DOHH2 (cell line): Measurements from ENCODE around the gene PRKCQ.

Source experiments
- H3F3A ChIP-seq: fragments of 200-600 bp; sonication (generic), shearing (Covaris generic); 2 replicates; pipeline ENCODE4 v1.6.0; 2016; ENCODE audit warnings: antibody characterized with exemption, mild to moderate bottlenecking; ENCODE audit not compliant: control insufficient read depth, insufficient read depth
- H3K27ac ChIP-seq: fragments of 200-600 bp; sonication (generic); 2 replicates; pipeline ENCODE4 v1.5.1; 2014; ENCODE audit warnings: low read depth, mild to moderate bottlenecking, low read length, moderate library complexity
- H3K27me3 ChIP-seq: fragments of 200-600 bp; sonication (generic); 2 replicates; pipeline ENCODE4 v1.6.1; 2014; ENCODE audit warnings: mild to moderate bottlenecking, low read length, mixed read lengths; ENCODE audit not compliant: control insufficient read depth
- H3K36me3 ChIP-seq: fragments of 200-600 bp; sonication (generic); 2 replicates; pipeline ENCODE4 v1.6.1; 2014; ENCODE audit warnings: mild to moderate bottlenecking, low read length, moderate library complexity, mixed read lengths; ENCODE audit not compliant: control insufficient read depth
- H3K4me1 ChIP-seq: fragments of 200-600 bp; sonication (generic); 2 replicates; pipeline ENCODE4 v1.6.1; 2014; ENCODE audit warnings: mild to moderate bottlenecking, low read length, mixed read lengths; ENCODE audit not compliant: control insufficient read depth
- H3K4me2 ChIP-seq: fragments of 200-600 bp; sonication (generic); 2 replicates; pipeline ENCODE4 v1.6.0; 2014; ENCODE audit warnings: mild to moderate bottlenecking, low read length, moderate library complexity
- H3K4me3 ChIP-seq: fragments of 200-600 bp; sonication (generic); 2 replicates; pipeline ENCODE4 v1.5.1; 2014; ENCODE audit warnings: mild to moderate bottlenecking, low read length, mixed read lengths
- H3K79me2 ChIP-seq: fragments of 200-600 bp; sonication (generic); 2 replicates; pipeline ENCODE4 v1.6.1; 2014; ENCODE audit warnings: mild to moderate bottlenecking, low read length, mixed read lengths; ENCODE audit not compliant: control insufficient read depth
- H3K9me2 ChIP-seq: fragments of 200-600 bp; sonication (generic); replicated peaks from 2 replicates; pipeline ENCODE4 v1.6.1; 2014; ENCODE audit warnings: mild to moderate bottlenecking, low read length, mixed read lengths; ENCODE audit not compliant: control insufficient read depth
- H3K9me3 ChIP-seq: fragments of 200-600 bp; sonication (generic); 2 replicates; pipeline ENCODE4 v1.6.1; 2014; ENCODE audit warnings: antibody characterized with exemption, low read length, mixed read lengths; ENCODE audit not compliant: control insufficient read depth, insufficient read depth
- H4K20me1 ChIP-seq: fragments of 200-600 bp; sonication (generic); 2 replicates; pipeline ENCODE4 v1.6.0; 2014; ENCODE audit warnings: low read depth, mild to moderate bottlenecking, antibody characterized with exemption, low read length, moderate library complexity; ENCODE audit not compliant: control insufficient read depth, insufficient read depth
- CTCF ChIP-seq: fragments of 200-600 bp; sonication (generic); IDR thresholded peaks from one replicate; pipeline ENCODE4 v1.5.1; 2014; ENCODE audit warnings: antibody characterized with exemption, mild to moderate bottlenecking, low read depth, low read length; ENCODE audit not compliant: poor library complexity, severe bottlenecking
- EZH2phosphoT487 ChIP-seq: fragments of 200-600 bp; sonication (generic); IDR thresholded peaks from 2 replicates; pipeline ENCODE4 v1.6.1; 2017; ENCODE audit warnings: borderline replicate concordance, mild to moderate bottlenecking, antibody characterized with exemption, low read length, moderate library complexity, mixed read lengths

Gene PRKCQ

GRCh38 chr10:6430423-6430980 is 149.6 kb downstream of the PRKCQ start:
- Histone ChIP-seq H3F3A (no peaks in the 10 kb centered on the region), H3K36me3 (no peaks in the 10 kb centered on the region), H3K4me3 (no peak overlapping the region), H4K20me1 (no peaks in the 10 kb centered on the region), H3K27me3 (0 out of 2 replicates have a peak, but pooled peaks cover 2% of the 10 kb centered on the region), H3K27ac (no peak overlapping the region), H3K4me2 (no peak overlapping the region), H3K9me2 (no peaks in the 10 kb centered on the region), H3K9me3 (no peaks in the 10 kb centered on the region), H3K79me2 (no peaks in the 10 kb centered on the region), H3K4me1 (no peaks in the 10 kb centered on the region)
- TF ChIP-seq CTCF, result no peak
- TF ChIP-seq EZH2phosphoT487, result no peak

GRCh38 chr10:6427357-6427959 is 152.6 kb downstream of the PRKCQ start:
- Histone ChIP-seq H3K27me3 (0 out of 2 replicates have a peak, but pooled peaks cover 2% of the 10 kb centered on the region), H3K4me3 (no peak overlapping the region), H4K20me1 (no peaks in the 10 kb centered on the region), H3K79me2 (no peaks in the 10 kb centered on the region), H3K4me1 (no peaks in the 10 kb centered on the region), H3K36me3 (no peaks in the 10 kb centered on the region), H3F3A (no peaks in the 10 kb centered on the region), H3K9me3 (no peaks in the 10 kb centered on the region), H3K27ac (no peak overlapping the region), H3K9me2 (no peaks in the 10 kb centered on the region), H3K4me2 (no peak overlapping the region)
- TF ChIP-seq EZH2phosphoT487, result no peak
- no peak for TF ChIP-seq CTCF

GRCh38 chr10:6426317-6426716 is 153.8 kb downstream of the PRKCQ start:
- no peak for TF ChIP-seq CTCF
- Histone ChIP-seq H3K27ac (no peak overlapping the region), H3K9me2 (no peaks in the 10 kb centered on the region), H3K27me3 (peaks cover 2% of the 10 kb centered on the region; the same call in 1 of the 2 replicates), H3K9me3 (no peaks in the 10 kb centered on the region), H3K79me2 (no peaks in the 10 kb centered on the region), H3K4me2 (no peak overlapping the region), H3K4me3 (no peak overlapping the region), H3K36me3 (no peaks in the 10 kb centered on the region), H3F3A (no peaks in the 10 kb centered on the region), H4K20me1 (no peaks in the 10 kb centered on the region), H3K4me1 (no peaks in the 10 kb centered on the region)
